OCI-LY1 (cell line): Measurements from ENCODE around the gene FOXD1.

Experiments used
- H2AFZ ChIP-seq: fragments of 200-600 bp; sonication (generic), shearing (Covaris generic); 2 replicates; pipeline ENCODE4 v1.6.0; 2014; ENCODE audit warnings: antibody characterized with exemption, mild to moderate bottlenecking, low read length
- H3F3A ChIP-seq: fragments of 200-600 bp; sonication (generic), shearing (Covaris generic); 2 replicates; pipeline ENCODE4 v1.6.0; 2014; ENCODE audit warnings: mild to moderate bottlenecking, antibody characterized with exemption, low read length, moderate library complexity; ENCODE audit not compliant: insufficient read depth
- H3K27ac ChIP-seq: fragments of 200-600 bp; sonication (generic); 2 replicates; pipeline ENCODE4 v1.5.1; 2014; ENCODE audit warnings: low read length, mixed run types, mild to moderate bottlenecking, low read depth; ENCODE audit not compliant: poor library complexity, severe bottlenecking
- H3K27me3 ChIP-seq: fragments of 200-600 bp; sonication (generic); 2 replicates; pipeline ENCODE4 v1.6.0; 2014; ENCODE audit warnings: antibody characterized with exemption, mild to moderate bottlenecking, low read length, moderate library complexity; ENCODE audit not compliant: insufficient read depth
- H3K36me3 ChIP-seq: fragments of 200-600 bp; sonication (generic); 2 replicates; pipeline ENCODE4 v1.6.1; 2014; ENCODE audit warnings: mild to moderate bottlenecking, antibody characterized with exemption, low read length, moderate library complexity, mixed read lengths; ENCODE audit not compliant: insufficient read depth
- H3K4me1 ChIP-seq: fragments of 200-600 bp; sonication (generic); 2 replicates; pipeline ENCODE4 v1.5.1; 2014; ENCODE audit warnings: mild to moderate bottlenecking, low read length, moderate library complexity; ENCODE audit not compliant: insufficient read depth, severe bottlenecking
- H3K4me2 ChIP-seq: fragments of 200-600 bp; sonication (generic), shearing (Covaris generic); 2 replicates; pipeline ENCODE4 v1.6.1; 2014; ENCODE audit warnings: low read length
- H3K4me3 ChIP-seq: fragments of 200-600 bp; sonication (generic); 2 replicates; pipeline ENCODE4 v1.5.1; 2014; ENCODE audit warnings: low read length, low read depth, mild to moderate bottlenecking, mixed read lengths; ENCODE audit not compliant: poor library complexity, severe bottlenecking
- H3K79me2 ChIP-seq: fragments of 200-600 bp; shearing (Covaris generic); 2 replicates; pipeline ENCODE4 v1.6.1; 2016; ENCODE audit warnings: mixed run types, low read length, mixed read lengths; ENCODE audit not compliant: insufficient read depth
- H3K9ac ChIP-seq: fragments of 200-600 bp; sonication (generic), shearing (Covaris generic); 2 replicates; pipeline ENCODE4 v1.6.1; 2014; ENCODE audit warnings: mild to moderate bottlenecking, low read length, mixed read lengths
- H3K9me2 ChIP-seq: fragments of 200-600 bp; sonication (generic), shearing (Covaris generic); 2 replicates; pipeline ENCODE4 v1.6.1; 2014; ENCODE audit warnings: low read depth, mild to moderate bottlenecking, low read length, mixed read lengths
- H3K9me3 ChIP-seq: fragments of 200-600 bp; shearing (Covaris generic); 2 replicates; pipeline ENCODE4 v1.6.1; 2014; ENCODE audit warnings: low read length, mixed read lengths
- H4K20me1 ChIP-seq: fragments of 200-600 bp; sonication (generic), shearing (Covaris generic); 2 replicates; pipeline ENCODE4 v1.6.0; 2016; ENCODE audit warnings: mild to moderate bottlenecking, low read length; ENCODE audit not compliant: insufficient read depth
- EZH2 ChIP-seq: fragments of 200-600 bp; sonication (generic), shearing (Covaris generic); IDR thresholded peaks from 2 replicates; pipeline ENCODE4 v1.8.0; 2017; ENCODE audit warnings: borderline replicate concordance, mixed run types, mild to moderate bottlenecking, antibody characterized with exemption, low read length, moderate library complexity, mixed read lengths
- TF ChIP-seq, protein P1 (sequence below): fragments of 200-600 bp; sonication (generic), shearing (Covaris generic); IDR thresholded peaks from 2 replicates; pipeline ENCODE4 v1.5.1; 2017; ENCODE audit warnings: mild to moderate bottlenecking, antibody characterized with exemption, low read length, moderate library complexity, mixed read lengths

Gene FOXD1

DNA sequence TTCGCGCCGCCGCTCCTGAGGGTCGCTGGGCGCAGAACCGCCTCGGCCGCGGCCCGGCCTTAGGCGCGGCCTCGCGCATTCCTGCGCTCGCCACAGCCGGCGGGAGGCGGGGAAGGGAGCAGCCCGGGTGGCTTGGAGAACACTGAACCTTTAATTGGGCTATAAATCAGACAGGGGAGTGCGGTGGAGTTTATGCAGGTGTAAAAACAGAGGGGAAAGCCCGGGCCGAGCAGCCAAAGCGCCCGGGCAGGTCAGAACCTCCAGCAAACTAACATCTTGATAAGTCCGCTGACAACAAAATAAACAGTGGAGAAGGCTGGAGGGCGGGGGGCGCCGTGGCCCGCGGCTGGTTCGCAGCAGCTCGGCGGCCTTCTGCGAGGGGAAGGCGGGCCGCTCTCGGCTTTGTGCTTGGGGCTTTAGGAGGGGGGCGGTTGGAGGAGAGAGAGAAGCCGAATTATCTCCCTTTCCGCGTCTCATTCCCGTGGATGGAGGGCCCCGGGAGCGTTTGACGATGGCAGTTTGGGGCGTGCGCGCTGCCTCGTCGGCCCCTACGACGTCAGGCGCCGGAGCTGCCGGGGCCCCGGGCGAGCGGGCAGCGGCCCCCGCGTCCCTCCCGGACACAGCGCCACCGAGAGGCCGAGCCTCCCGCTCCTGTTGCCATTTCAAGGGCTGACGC, 11.3 kb downstream of the FOXD1 start:
- Histone ChIP-seq H3K9me3 (no peaks in the 10 kb centered on the region), H3K4me2 (no peak overlapping the region), H3K79me2 (no peaks in the 10 kb centered on the region), H3K4me3 (no peak overlapping the region), H3K27me3 (no peaks in the 10 kb centered on the region), H4K20me1 (no peaks in the 10 kb centered on the region), H3K36me3 (no peaks in the 10 kb centered on the region), H3F3A (no peaks in the 10 kb centered on the region), H3K27ac (no peak overlapping the region), H3K9me2 (no peaks in the 10 kb centered on the region), H3K9ac (no peak overlapping the region), H3K4me1 (no peaks in the 10 kb centered on the region), H2AFZ (no peak overlapping the region)
- TF ChIP-seq EZH2: no peak
- TF ChIP-seq, protein P1, sequence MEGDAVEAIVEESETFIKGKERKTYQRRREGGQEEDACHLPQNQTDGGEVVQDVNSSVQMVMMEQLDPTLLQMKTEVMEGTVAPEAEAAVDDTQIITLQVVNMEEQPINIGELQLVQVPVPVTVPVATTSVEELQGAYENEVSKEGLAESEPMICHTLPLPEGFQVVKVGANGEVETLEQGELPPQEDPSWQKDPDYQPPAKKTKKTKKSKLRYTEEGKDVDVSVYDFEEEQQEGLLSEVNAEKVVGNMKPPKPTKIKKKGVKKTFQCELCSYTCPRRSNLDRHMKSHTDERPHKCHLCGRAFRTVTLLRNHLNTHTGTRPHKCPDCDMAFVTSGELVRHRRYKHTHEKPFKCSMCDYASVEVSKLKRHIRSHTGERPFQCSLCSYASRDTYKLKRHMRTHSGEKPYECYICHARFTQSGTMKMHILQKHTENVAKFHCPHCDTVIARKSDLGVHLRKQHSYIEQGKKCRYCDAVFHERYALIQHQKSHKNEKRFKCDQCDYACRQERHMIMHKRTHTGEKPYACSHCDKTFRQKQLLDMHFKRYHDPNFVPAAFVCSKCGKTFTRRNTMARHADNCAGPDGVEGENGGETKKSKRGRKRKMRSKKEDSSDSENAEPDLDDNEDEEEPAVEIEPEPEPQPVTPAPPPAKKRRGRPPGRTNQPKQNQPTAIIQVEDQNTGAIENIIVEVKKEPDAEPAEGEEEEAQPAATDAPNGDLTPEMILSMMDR: no peak

DNA sequence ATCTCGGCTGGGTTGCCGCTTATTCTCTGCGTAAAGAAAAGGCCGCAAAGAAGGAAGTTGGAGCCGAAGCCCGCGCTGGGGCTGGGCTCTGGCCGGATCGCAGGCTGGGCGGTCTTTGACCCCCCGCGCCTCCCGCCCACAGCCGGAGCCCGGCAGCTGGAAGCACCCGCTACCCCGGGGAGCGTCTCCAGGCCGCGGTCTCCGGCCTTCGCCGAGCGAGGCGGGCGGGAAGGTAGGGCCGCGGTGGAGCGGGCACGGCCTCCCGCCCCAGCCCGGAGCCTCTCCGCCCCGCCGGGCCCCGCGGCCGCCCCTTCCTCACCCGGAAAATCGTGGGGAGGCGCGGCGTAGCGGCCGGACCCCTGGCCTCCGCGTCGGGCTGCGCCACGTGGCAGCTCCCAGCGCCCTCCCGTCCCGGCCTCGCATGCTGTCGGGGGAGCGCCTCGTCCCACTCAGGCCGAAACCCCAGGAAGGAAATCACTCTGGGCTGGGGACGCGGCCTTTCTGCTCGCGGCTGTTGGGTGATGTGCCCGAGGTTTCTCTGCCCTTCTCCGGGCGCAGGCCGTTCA, 12.0 kb downstream of the FOXD1 start:
- no peak overlapping the region for H3K27ac ChIP-seq
- H4K20me1 ChIP-seq: no peaks in the 10 kb centered on the region

DNA sequence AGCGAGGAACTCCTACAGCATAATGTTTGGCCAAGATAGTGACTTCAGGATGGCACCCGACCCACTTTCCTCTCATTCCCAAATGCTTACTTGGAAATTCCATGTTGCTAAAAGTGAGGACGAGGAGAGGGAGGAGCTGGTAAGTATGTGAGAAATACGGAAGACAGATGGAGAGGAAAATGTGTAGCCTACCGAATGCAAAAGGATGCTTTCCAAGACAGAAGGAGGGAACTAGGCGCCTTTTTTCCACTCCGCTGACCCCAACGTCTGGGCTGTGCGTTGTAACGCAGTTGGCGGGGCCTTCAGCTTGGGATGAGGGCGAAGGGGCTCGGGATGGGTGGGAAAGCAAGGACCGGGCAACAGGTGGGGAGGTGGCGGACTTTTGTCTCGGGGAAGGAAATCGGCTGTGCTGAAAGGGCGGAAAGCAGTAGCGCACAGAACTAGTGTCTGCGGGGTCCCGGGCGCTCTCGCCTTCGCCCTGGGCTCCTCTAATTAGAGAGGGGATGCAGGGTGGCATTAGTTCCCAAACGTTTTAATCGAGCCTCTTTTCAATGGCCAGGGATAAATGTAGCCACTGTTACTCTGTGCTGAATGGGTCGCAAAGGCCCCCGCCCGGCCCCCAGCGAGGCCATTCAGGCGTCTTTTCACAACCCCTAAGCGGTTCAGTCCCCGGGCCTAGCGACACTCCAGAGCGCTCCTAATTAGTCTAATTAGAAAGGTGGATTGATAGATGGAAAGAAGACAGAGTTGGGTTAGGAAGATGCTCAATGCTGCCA, 12.6 kb downstream of the FOXD1 start:
- TF ChIP-seq, protein P1: no peak
- no peak for TF ChIP-seq EZH2
- H3K36me3 ChIP-seq: no peaks in the 10 kb centered on the region
- no peaks in the 10 kb centered on the region for H3K9me3 ChIP-seq
- H3K27ac ChIP-seq: no peak overlapping the region
- no peak overlapping the region for H2AFZ ChIP-seq
- no peak overlapping the region for H3K9ac ChIP-seq
- H3K27me3 ChIP-seq: no peaks in the 10 kb centered on the region
- H3F3A ChIP-seq: no peaks in the 10 kb centered on the region
- H3K4me2 ChIP-seq: no peak overlapping the region
- no peaks in the 10 kb centered on the region for H3K9me2 ChIP-seq
- no peaks in the 10 kb centered on the region for H3K79me2 ChIP-seq
- no peaks in the 10 kb centered on the region for H4K20me1 ChIP-seq
- no peaks in the 10 kb centered on the region for H3K4me1 ChIP-seq
- no peak overlapping the region for H3K4me3 ChIP-seq

More for the DNA sequence above, 12.0 kb downstream of the FOXD1 start:
- no peaks in the 10 kb centered on the region for H3K9me3 ChIP-seq
- TF ChIP-seq, protein P1: no peak
- no peak for TF ChIP-seq EZH2
- no peaks in the 10 kb centered on the region for H3K79me2 ChIP-seq
- H3K4me2 ChIP-seq: no peak overlapping the region
- no peak overlapping the region for H3K4me3 ChIP-seq
- no peaks in the 10 kb centered on the region for H3K4me1 ChIP-seq
- H3K9me2 ChIP-seq: no peaks in the 10 kb centered on the region
- H3K36me3 ChIP-seq: no peaks in the 10 kb centered on the region
- no peak overlapping the region for H2AFZ ChIP-seq
- no peaks in the 10 kb centered on the region for H3F3A ChIP-seq
- H3K9ac ChIP-seq: no peak overlapping the region
- H3K27me3 ChIP-seq: no peaks in the 10 kb centered on the region
